CD4-positive, alpha-beta T cell treated with Interleukin-15 for 1 hour (primary cell): ENCODE results near the gene PEX5L.

Experiments
- DNase-seq: peaks from one replicate; pipeline ENCODE4 v3.0.0-alpha.2; 2020

The PEX5L gene

DNA sequence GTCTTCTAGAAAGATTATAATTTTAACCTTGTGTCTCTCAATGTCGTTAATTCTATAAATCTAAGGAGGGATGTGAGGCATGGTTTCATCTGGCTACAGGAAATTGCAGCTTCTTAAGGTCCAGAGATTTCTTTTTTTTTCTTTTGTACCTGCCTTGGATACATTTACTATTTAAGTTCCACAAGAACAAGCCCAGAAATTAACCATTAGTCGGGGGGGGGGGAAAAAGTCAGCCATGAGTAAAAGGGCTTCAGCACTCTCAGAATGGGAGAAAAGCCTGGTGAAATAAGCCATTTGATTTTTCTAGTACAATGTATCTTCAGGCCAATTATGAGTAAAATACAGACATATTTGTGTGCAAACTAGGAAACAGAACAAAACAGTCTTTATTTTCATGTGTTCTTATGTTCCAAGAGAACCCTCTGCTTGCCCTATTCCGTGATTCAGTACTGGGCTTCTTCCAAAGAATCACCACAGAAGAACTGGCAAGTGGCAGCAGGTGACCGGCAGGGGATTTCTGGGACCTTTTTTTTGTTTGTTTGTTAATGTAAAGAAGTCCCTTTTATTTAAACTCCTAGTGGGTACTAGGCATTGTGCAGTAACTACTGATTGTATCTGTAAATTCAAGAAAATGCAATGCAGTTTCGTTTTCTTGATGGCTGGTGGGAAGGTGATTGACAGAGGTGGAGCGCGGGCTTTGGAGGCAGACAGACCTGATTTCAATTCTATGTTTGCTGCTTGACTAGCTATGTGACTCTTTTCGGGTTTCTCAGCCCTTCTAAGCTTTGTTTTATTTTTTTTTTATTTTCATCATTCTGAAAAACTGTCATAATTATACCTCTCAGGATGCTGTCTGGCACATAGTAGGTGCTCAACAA is 82.5 kb downstream of the PEX5L start:
- DNase-seq, result no peak

GRCh38 chr3:179950840-179951239 is 85.9 kb downstream of the PEX5L start:
- DNase-seq, result no peak

- no peak for DNase-seq
Measured at GRCh38 chr3:179949869-179950268, 86.9 kb downstream of the PEX5L start.

- no peak for DNase-seq
Measured at GRCh38 chr3:179949412-179949811, 87.3 kb downstream of the PEX5L start.

DNA sequence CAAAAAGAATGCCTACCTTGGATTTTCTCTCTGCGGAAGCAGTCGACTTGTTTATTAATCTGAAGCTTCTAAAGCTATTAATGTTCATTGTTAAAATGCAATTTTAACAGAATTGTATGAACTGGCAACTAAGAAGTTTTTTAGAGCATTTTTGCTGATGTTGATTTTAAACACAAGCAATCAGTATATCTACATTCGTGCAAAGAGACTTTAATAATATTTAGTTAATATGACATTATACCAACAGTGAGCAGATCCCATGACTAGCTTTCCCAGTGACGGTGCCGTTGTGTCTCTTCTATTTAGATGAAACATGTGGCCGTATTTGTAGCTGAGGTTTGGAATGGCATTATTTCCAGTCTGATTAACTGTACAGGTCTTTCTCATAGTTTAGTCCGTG is 88.0 kb downstream of the PEX5L start:
- no peak for DNase-seq

DNA sequence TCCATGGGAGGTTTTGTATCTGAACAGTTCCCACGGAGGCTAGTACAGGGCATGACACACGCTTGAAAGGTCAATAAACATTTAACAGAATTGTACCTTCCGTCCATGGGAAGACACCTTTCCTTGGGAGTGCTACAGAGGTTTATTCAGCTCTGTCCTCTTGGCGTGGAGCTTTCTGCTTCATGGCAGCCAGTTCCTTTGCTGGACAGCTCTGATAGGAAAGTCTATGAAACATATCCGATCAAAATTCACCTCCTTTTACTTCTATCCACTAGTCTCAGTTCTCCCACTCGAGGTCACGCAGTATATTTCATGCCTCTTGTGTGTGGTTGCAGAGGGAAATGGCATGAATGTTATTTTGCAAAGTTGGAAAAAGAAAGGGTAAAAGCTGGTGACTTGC is 91.2 kb downstream of the PEX5L start:
- no peak for DNase-seq

DNA sequence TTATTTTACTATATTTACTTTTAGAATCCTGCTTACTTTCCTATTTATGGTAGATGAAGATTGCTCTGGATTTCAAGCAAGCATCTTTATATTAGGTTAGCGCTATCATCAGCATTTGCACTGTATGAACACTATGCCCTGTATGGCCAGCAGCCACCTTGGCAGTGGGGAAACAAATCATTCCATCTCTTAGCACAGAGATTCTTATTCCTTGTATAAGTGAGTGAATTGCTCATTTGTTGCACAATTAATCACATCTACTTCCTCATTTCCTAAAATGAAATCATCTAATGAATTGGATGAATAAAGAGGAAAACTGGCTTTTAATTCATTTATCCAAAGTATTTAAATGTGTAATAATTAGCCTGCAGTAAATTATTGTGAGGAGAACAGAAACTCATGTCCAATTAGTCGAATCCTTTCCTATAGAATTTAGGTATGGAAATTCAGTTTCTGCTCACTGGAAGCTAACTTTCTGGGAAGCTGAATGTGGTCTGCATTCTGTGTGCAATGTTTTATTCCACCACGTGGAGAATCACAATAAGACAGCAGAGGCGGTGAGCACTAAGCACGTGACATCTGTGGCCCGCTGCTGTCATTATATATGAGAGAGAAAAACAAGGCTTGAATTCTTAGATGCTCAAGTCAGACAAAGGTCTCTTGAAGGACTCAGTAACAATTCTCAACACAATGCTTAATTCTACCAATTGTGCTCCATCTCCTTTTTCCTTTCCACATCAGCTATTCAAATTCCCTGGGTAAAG is 93.4 kb downstream of the PEX5L start:
- no peak for DNase-seq

GRCh38 chr3:179942553-179943075 is 94.1 kb downstream of the PEX5L start:
- DNase-seq, result no peak

DNA sequence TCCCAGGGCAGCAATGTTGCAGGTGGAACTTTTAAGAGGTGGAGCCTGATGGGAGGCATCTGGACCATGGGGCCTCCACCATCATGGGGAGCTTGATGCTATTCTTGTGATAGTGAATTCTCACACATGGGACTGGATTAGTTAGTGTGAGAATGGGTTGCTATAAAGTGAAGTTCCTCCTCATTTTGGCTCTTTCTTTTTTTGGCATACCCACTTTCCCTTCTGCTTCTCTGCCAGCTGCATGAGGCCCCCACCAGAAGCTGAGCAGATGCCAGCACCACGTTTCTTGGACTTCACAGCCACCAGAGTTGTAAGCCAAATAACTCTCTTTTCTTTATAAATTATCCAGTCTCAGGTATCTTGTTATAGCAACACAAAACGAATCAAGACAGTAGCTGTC is 101.0 kb downstream of the PEX5L start:
- DNase-seq, result no peak

GRCh38 chr3:179933914-179934313 is 102.8 kb downstream of the PEX5L start:
- DNase-seq, result no peak

DNA sequence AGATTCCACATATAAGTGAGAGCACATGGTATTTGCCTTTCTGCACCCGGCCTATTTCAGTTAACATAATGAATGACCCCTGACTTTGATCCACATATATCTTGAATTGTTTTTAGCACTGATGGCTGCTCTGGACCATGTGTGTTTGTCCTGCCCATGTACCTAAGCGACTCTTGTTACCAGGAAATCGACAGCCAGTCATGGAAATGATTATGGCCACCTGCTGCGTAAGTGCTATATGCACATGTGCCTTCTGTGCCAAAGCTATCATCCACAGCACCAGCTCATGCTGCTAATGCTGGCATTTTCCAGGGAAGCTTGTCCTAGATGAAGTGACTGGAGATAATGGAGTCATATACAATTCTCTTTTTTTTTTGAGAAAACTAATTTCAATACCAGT is 103.7 kb downstream of the PEX5L start:
- DNase-seq, result no peak

GRCh38 chr3:179932674-179933073 is 104.1 kb downstream of the PEX5L start:
- no peak for DNase-seq

- DNase-seq, result peak; percentile 26
Measured at GRCh38 chr3:179929091-179929529, 107.6 kb downstream of the PEX5L start.

DNA sequence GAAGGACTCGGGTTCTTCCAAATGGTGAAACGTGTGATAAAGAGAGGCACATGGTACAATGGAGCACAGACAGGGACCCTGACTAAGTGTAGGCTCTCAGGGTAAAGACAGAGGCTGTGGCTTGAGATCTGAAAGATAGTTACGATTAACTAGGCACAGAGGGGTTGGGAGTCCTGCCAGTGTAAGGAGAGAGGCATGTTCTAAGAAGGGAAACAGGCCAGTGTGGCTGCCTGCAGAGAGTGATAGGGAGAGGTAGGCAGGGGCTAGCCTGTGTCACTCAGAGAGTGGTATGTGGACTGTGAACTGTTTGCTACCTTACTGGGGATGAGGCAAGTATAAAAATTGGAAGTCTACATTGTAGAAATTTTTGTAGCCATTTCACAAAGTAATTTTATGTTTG is 109.5 kb downstream of the PEX5L start:
- no peak for DNase-seq

GRCh38 chr3:179921951-179922350 is 114.8 kb downstream of the PEX5L start:
- DNase-seq, result no peak

GRCh38 chr3:179921500-179921899 is 115.2 kb downstream of the PEX5L start:
- no peak for DNase-seq

DNA sequence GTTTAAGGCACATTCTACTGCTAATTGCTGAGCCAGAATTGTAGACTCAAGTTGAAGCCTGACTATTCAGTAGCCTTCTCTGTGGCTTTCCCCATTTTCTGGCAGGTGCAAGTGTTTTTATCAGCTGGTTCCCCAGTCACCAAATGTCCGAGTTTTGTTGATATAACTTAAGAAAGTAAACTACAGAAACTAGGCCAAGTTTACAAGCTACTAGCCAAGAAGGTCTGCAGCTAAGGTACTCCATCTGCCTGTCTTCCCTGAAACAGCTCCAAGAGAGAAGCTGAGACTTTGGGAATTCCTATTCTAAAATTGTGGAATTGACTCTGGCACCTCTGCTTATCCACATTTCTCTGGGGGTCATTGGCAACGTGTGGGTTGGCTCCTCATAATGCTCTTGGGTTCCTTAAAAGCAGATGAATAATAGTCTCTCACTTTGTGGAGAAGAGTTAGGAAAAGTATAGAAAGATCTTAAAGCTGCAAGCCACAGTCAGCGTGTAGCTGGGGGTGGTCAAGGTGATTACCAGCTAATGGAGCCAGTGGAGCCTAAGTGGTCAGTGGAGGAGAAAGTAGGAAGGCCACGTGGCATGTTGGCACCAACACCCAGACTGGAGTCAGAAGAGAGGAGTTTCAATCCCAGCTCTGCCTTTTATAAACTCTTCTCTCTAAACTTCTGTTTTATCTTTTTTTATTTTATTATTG is 128.8 kb downstream of the PEX5L start:
- no peak for DNase-seq

- no peak for DNase-seq
Measured at GRCh38 chr3:179902061-179902460, 134.7 kb downstream of the PEX5L start.

GRCh38 chr3:179898024-179898423 is 138.7 kb downstream of the PEX5L start:
- no peak for DNase-seq

DNA sequence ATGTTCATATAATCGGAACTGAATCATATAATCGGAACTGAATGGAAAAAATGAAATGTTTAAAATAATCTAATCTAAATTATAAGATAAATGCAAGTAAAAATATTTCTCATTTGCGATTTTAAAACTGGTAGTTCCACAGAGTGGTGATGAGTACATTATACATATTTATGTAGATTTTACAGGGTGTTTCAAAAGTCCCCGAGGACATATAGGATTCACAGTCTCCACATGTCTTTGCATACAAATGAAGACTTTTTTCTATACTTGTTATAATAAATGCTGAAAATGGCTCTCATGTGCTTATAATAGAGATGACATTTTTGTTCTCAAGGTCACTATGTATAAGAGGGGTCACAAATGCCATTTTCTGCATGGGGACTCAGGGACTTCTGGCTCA is 139.5 kb downstream of the PEX5L start:
- DNase-seq, result no peak

DNA sequence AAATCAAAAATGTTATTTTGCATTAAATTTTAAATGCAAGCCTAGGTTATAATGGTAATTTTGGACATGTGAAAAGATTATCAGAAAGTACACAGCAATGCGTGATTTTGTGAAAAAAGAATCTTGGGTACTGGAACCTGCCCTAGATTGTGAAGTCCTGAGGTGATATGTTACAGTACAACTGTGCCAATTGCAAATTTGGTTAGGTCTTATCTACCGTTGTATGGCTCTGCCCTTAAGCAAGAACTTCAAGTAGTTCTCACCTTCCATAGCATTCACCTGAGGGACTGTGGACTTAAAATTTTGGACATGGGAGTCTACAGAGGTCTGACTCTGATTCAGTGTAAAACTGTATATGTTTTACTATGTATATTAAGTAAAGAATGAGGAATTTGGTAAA is 140.2 kb downstream of the PEX5L start:
- DNase-seq, result no peak

- no peak for DNase-seq
Measured at GRCh38 chr3:179895330-179895729, 141.4 kb downstream of the PEX5L start.

DNA sequence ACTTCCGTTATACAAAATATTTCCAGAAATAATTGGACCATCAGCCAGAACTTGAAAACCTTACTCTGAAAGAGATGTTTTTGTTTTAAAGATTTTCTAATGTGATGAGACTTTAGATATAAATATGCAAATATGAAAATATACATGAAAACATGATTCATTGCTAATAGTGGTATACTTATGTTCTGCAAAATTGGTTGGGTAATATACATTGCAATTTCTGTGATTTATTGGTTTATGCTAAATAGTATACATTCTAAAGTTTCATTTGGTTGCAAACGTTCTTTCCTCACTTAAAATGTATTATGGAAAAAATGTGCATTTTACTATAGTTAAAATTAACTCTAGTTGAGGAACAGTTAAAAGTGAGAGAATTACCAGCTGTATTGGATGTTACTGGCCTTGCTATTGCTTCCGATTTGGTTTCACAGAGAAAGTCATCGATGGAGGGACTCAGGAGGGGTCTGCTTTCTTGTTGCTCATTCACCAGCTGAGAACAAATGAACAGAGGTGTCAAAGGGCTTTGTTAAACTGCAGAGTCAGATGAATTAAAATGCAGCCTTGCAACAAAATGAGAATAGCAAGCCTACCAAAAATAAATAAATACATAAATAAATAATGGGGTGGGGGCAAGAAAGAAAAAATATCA is 149.3 kb downstream of the PEX5L start:
- DNase-seq, result no peak
